ENCODE data around the gene RAI14. TPM values are rescaled to one million over a fixed set of nuclear protein-coding genes. Genes with fewer than 3 reads are reported as not detected.

RAI14 gene
- total and polyA plus RNA-seq, 2 donors (not counting 3 experiments of a cell fraction or from before 2014, with no cell fraction given) = 114 to 369 TPM

- DNase-seq (ENCODE audit: low read depth, low spot score) = no peak
- Histone ChIP-seq H3K9ac (replicated peaks; ENCODE audit: extremely low read depth, insufficient read depth, low read length) (no peak overlapping the region), H3K9me3 (replicated peaks; ENCODE audit: control insufficient read depth, insufficient read depth, low read length) (no peaks in the 10 kb centered on the region), H3K9me1 (replicated peaks; ENCODE audit: control insufficient read depth, extremely low read depth, insufficient read depth, low read length) (no peaks in the 10 kb centered on the region), H3K27me3 (ENCODE audit: control insufficient read depth in 2 of 2, insufficient read depth in 2 of 2, low read length in 2 of 2) (no peaks in the 10 kb centered on the region), H3K36me3 (ENCODE audit: control insufficient read depth in 2 of 2, extremely low read depth in 1 of 2, insufficient read depth in 2 of 2, low read length in 2 of 2) (peaks cover 45 to 69% of the 10 kb centered on the region in 2 experiments), H3K4me1 (ENCODE audit: control insufficient read depth, extremely low read depth, insufficient read depth, low read length) (no peaks in the 10 kb centered on the region), H3K4me2 (ENCODE audit: insufficient read depth, low read length) (no peak overlapping the region), H4K20me1 (replicated peaks; ENCODE audit: control insufficient read depth, extremely low read depth, insufficient read depth, low read length) (no peaks in the 10 kb centered on the region), H2AFZ (ENCODE audit: low read depth, low read length) (no peak overlapping the region), H3K27ac (ENCODE audit: insufficient read depth, low read depth, low read length) (no peak overlapping the region), H3K4me3 (replicated peaks in 1 of 3; ENCODE audit: insufficient read depth in 1 of 3, low read depth in 1 of 3, low read length in 3 of 3) (no peak overlapping the region), H3K79me2 (ENCODE audit: control insufficient read depth, insufficient read depth, low read length) (no peaks in the 10 kb centered on the region)
- ChIA-PET CTCF (interaction anchor here (0.9 to 1.9 kb wide), 4 partner anchors 14 to 349 kb away, joined by 3 to 6 read pairs (median 4); no protein-coding TSS in a partner anchor), POLR2A (no interaction called here)
- no TSS peak for BruUV-seq (replicated peaks)
- dilution Hi-C loops (cut with MboI; ENCODE audit: extremely low pct_ligation_motif_present, low sequenced_read_pairs) = no loop called here
- TF ChIP-seq, protein P1, sequence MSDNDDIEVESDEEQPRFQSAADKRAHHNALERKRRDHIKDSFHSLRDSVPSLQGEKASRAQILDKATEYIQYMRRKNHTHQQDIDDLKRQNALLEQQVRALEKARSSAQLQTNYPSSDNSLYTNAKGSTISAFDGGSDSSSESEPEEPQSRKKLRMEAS (IDR thresholded peaks at IDR 0.05; ENCODE audit: insufficient read depth, insufficient read length) = no peak
- TF ChIP-seq GATA2 (IDR thresholded peaks at IDR 0.05; ENCODE audit: insufficient read depth, insufficient read length, low read depth, low read length) = no peak
- no peak for FAIRE-seq
- intact Hi-C loops (cut with micrococcal nuclease) = no loop called here
Measured at GRCh38 chr5:34822956-34823715, 167.0 kb downstream of the RAI14 start.

GRCh38 chr5:34826347-34826746, 170.2 kb downstream of the RAI14 start:
- Histone ChIP-seq H3K9ac (replicated peaks; ENCODE audit: extremely low read depth, insufficient read depth, low read length) (no peak overlapping the region), H3K4me2 (ENCODE audit: insufficient read depth, low read length) (no peak overlapping the region), H3K9me3 (replicated peaks; ENCODE audit: control insufficient read depth, insufficient read depth, low read length) (no peaks in the 10 kb centered on the region), H4K20me1 (replicated peaks; ENCODE audit: control insufficient read depth, extremely low read depth, insufficient read depth, low read length) (no peaks in the 10 kb centered on the region), H3K36me3 (ENCODE audit: control insufficient read depth in 2 of 2, extremely low read depth in 1 of 2, insufficient read depth in 2 of 2, low read length in 2 of 2) (peaks cover 54 to 65% of the 10 kb centered on the region in 2 experiments), H3K4me3 (replicated peaks in 1 of 3; ENCODE audit: insufficient read depth in 1 of 3, low read depth in 1 of 3, low read length in 3 of 3) (no peak overlapping the region), H3K27ac (ENCODE audit: insufficient read depth, low read depth, low read length) (no peak overlapping the region), H3K9me1 (replicated peaks; ENCODE audit: control insufficient read depth, extremely low read depth, insufficient read depth, low read length) (no peaks in the 10 kb centered on the region), H3K79me2 (ENCODE audit: control insufficient read depth, insufficient read depth, low read length) (no peaks in the 10 kb centered on the region), H3K27me3 (ENCODE audit: control insufficient read depth in 2 of 2, insufficient read depth in 2 of 2, low read length in 2 of 2) (no peaks in the 10 kb centered on the region), H2AFZ (ENCODE audit: low read depth, low read length) (no peak overlapping the region), H3K4me1 (ENCODE audit: control insufficient read depth, extremely low read depth, insufficient read depth, low read length) (no peaks in the 10 kb centered on the region)
- intact Hi-C loops (cut with micrococcal nuclease) = no loop called here
- POLR2A ChIA-PET = no interaction called here
- TF ChIP-seq EZH2 (IDR thresholded peaks at IDR 0.05; ENCODE audit: borderline replicate concordance, low read depth, low read length, severe bottlenecking) = no peak
- TF ChIP-seq, protein P2, sequence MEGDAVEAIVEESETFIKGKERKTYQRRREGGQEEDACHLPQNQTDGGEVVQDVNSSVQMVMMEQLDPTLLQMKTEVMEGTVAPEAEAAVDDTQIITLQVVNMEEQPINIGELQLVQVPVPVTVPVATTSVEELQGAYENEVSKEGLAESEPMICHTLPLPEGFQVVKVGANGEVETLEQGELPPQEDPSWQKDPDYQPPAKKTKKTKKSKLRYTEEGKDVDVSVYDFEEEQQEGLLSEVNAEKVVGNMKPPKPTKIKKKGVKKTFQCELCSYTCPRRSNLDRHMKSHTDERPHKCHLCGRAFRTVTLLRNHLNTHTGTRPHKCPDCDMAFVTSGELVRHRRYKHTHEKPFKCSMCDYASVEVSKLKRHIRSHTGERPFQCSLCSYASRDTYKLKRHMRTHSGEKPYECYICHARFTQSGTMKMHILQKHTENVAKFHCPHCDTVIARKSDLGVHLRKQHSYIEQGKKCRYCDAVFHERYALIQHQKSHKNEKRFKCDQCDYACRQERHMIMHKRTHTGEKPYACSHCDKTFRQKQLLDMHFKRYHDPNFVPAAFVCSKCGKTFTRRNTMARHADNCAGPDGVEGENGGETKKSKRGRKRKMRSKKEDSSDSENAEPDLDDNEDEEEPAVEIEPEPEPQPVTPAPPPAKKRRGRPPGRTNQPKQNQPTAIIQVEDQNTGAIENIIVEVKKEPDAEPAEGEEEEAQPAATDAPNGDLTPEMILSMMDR (IDR thresholded peaks at IDR 0.05; ENCODE audit: extremely low read depth in 1 of 2, insufficient read depth in 1 of 2, low read depth in 1 of 2, low read length in 2 of 2) = no peak
- TF ChIP-seq POLR2A (IDR thresholded peaks at IDR 0.05; ENCODE audit: low read depth, low read length) = no peak
- no peak for TF ChIP-seq POLR2AphosphoS5 (IDR thresholded peaks at IDR 0.05; ENCODE audit: insufficient read depth, low read depth, low read length)
- no peak for TF ChIP-seq FOS (IDR thresholded peaks at IDR 0.05; ENCODE audit: borderline replicate concordance, insufficient read depth, low read length)
- TF ChIP-seq GATA2 (IDR thresholded peaks at IDR 0.05; ENCODE audit: insufficient read depth, insufficient read length, low read depth, low read length) = no peak
- no peak for TF ChIP-seq JUN (IDR thresholded peaks at IDR 0.05; ENCODE audit: borderline replicate concordance, insufficient read depth, insufficient read length, low read depth)
- TF ChIP-seq, protein P1 (IDR thresholded peaks at IDR 0.05; ENCODE audit: insufficient read depth, insufficient read length) = no peak
- no peak for TF ChIP-seq MYC (IDR thresholded peaks at IDR 0.05; ENCODE audit: low read depth, low read length)
- CTCF ChIA-PET = interaction anchor here (1.1 kb wide), 1 partner anchor 72 kb away, joined by 3 read pairs; no protein-coding TSS in a partner anchor
- dilution Hi-C loops (cut with MboI; ENCODE audit: extremely low pct_ligation_motif_present, low sequenced_read_pairs) = no loop called here
- no TSS peak for BruUV-seq (replicated peaks)
- DNase-seq (ENCODE audit: low read depth, low spot score) = no peak
- no peak for FAIRE-seq

All from endothelial cell of umbilical vein (primary cell).